PC-9 (cell line): ENCODE results near the gene UGT1A7.

Experiments used
- EZH2 ChIP-seq: fragments of 200-600 bp; sonication (generic); IDR thresholded peaks from 2 replicates; pipeline ENCODE4 v1.8.0; 2017; ENCODE audit warnings: antibody characterized with exemption, low read depth
- TF ChIP-seq, protein P1 (sequence below): fragments of 200-600 bp; sonication (generic); conservative IDR thresholded peaks from 2 replicates; pipeline ENCODE4 v1.6.1; 2017; ENCODE audit warnings: mixed run types, antibody characterized with exemption, mild to moderate bottlenecking, moderate library complexity

DNA sequence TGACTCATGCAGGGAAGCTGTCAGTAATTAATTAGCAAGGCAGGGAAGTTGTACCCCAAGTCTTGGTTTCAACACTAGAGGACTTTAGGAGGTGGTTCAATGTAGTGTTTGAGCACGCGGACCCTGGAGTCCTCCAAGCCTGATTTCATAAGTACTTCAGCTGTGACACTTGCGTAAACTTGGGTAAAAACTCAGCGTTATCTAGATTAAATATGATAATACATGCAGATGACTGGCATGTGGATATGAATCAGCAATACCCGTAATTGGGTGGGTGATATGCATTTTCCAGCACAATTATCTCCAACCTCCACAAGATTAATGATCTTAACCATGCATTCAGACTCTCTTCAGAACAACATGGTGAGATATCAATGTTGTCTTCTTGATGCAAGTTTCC lies 5.2 kb downstream of the UGT1A7 start:
- TF ChIP-seq, protein P1, sequence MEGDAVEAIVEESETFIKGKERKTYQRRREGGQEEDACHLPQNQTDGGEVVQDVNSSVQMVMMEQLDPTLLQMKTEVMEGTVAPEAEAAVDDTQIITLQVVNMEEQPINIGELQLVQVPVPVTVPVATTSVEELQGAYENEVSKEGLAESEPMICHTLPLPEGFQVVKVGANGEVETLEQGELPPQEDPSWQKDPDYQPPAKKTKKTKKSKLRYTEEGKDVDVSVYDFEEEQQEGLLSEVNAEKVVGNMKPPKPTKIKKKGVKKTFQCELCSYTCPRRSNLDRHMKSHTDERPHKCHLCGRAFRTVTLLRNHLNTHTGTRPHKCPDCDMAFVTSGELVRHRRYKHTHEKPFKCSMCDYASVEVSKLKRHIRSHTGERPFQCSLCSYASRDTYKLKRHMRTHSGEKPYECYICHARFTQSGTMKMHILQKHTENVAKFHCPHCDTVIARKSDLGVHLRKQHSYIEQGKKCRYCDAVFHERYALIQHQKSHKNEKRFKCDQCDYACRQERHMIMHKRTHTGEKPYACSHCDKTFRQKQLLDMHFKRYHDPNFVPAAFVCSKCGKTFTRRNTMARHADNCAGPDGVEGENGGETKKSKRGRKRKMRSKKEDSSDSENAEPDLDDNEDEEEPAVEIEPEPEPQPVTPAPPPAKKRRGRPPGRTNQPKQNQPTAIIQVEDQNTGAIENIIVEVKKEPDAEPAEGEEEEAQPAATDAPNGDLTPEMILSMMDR = no peak
- no peak for TF ChIP-seq EZH2
